HFFc6 (cell line): ENCODE data around the gene ULK2. TPM values are rescaled to one million over a fixed set of nuclear protein-coding genes. Genes with fewer than 3 reads are reported as not detected.
"Not testable (repeated sequence)": the region's sequence is repeated elsewhere in the genome, so short reads cannot be mapped to it uniquely, and the experiment has no call there.

ENCODE experiments used
- DNase-seq: peaks from one replicate; pipeline ENCODE4 v3.0.0-alpha.2; 2018
- H3K27ac Mint-ChIP-seq: 2 replicates; pipeline ENCODE4 v1.8.0; 2020; ENCODE audit warnings: mild to moderate bottlenecking, mixed read lengths
- H3K27me3 Mint-ChIP-seq: 2 replicates; pipeline ENCODE4 v1.8.0; 2021; ENCODE audit warnings: mild to moderate bottlenecking, moderate library complexity, mixed read lengths; ENCODE audit not compliant: insufficient read depth
- H3K36me3 Mint-ChIP-seq: 2 replicates; pipeline ENCODE4 v1.8.0; 2021; ENCODE audit warnings: low read depth, mixed read lengths
- H3K4me1 Mint-ChIP-seq: 2 replicates; pipeline ENCODE4 v1.8.0; 2020; ENCODE audit warnings: low read depth, mixed read lengths
- H3K4me3 Mint-ChIP-seq: 2 replicates; pipeline ENCODE4 v1.8.0; 2020; ENCODE audit warnings: mild to moderate bottlenecking, moderate library complexity, mixed read lengths
- H3K9me3 Mint-ChIP-seq: 2 replicates; pipeline ENCODE4 v1.8.0; 2020; ENCODE audit warnings: mild to moderate bottlenecking, mixed read lengths
- total RNA-seq, 6 experiments: library from RNA; stranded (reverse); fragmentation: NEBNext Ultra II Directional; extraction: Animal tissue kit (Norgen Biotek cat#: 25700); gene quantifications; 2 replicates in 1 of 6; 3 replicates in 5 of 6; pipeline ENCODE4 v1.2.3, GENCODE V29; 2021
- TF ChIP-seq, protein P1 (sequence below): fragments of 200-600 bp; sonication (generic); IDR thresholded peaks from 2 replicates; pipeline ENCODE4 v1.5.0; 2021; ENCODE audit warnings: antibody characterized with exemption, mild to moderate bottlenecking

Gene ULK2
- total RNA-seq, 6 experiments from 2014 or later = 4.2 to 10.4 (median 6.3) TPM

DNA sequence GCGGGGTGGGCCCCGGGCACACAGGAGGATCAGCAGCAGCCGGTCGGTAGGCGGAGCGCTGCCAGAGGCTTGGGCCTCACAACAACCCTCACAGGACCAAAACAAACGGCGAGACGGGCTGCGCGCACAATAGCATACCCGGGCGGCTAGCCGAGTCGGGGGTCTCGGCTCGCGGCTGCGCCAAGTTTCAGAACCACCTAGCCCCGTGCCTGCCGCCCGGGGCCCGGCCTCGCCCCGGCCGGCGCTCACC lies 732 bp downstream of the ULK2 start:
- Mint-ChIP-seq H3K4me1 (peaks cover 7% of the 10 kb centered on the region; the same call in 1 of the 2 replicates), H3K36me3 (no peaks in the 10 kb centered on the region), H3K9me3 (no peaks in the 10 kb centered on the region), H3K4me3 (peak overlapping the region; percentile 89), H3K27ac (peak overlapping the region; percentile 51), H3K27me3 (no peaks in the 10 kb centered on the region)
- TF ChIP-seq, protein P1, sequence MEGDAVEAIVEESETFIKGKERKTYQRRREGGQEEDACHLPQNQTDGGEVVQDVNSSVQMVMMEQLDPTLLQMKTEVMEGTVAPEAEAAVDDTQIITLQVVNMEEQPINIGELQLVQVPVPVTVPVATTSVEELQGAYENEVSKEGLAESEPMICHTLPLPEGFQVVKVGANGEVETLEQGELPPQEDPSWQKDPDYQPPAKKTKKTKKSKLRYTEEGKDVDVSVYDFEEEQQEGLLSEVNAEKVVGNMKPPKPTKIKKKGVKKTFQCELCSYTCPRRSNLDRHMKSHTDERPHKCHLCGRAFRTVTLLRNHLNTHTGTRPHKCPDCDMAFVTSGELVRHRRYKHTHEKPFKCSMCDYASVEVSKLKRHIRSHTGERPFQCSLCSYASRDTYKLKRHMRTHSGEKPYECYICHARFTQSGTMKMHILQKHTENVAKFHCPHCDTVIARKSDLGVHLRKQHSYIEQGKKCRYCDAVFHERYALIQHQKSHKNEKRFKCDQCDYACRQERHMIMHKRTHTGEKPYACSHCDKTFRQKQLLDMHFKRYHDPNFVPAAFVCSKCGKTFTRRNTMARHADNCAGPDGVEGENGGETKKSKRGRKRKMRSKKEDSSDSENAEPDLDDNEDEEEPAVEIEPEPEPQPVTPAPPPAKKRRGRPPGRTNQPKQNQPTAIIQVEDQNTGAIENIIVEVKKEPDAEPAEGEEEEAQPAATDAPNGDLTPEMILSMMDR = peak; percentile 62; the same call in 1 of the 2 replicates
- peak; percentile 27 for DNase-seq

DNA sequence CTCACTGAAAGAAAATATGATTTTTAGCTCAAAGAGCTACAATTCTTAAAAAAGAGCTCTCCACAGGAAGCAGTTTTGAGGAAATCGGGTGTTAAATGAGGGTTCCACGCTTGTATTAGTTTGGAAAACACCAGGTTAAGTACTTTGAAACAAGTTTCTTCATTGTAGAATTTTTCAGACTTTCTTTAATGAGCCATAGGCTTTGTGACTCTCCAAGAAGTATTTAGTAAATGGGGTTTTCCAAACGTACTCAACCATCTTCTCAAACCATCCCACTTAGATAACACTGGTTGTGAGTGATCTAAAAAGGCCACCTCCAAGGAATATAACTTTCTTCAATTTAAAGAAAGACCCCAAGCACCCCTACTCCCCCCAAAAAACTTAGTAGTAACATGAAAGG lies 2.7 kb downstream of the ULK2 start:
- Mint-ChIP-seq H3K9me3 (no peaks in the 10 kb centered on the region), H3K4me3 (no peak overlapping the region), H3K4me1 (peaks cover 7% of the 10 kb centered on the region; the same call in 1 of the 2 replicates), H3K36me3 (no peaks in the 10 kb centered on the region), H3K27me3 (no peaks in the 10 kb centered on the region), H3K27ac (no peak overlapping the region)
- TF ChIP-seq, protein P1 = no peak
- no peak for DNase-seq

DNA sequence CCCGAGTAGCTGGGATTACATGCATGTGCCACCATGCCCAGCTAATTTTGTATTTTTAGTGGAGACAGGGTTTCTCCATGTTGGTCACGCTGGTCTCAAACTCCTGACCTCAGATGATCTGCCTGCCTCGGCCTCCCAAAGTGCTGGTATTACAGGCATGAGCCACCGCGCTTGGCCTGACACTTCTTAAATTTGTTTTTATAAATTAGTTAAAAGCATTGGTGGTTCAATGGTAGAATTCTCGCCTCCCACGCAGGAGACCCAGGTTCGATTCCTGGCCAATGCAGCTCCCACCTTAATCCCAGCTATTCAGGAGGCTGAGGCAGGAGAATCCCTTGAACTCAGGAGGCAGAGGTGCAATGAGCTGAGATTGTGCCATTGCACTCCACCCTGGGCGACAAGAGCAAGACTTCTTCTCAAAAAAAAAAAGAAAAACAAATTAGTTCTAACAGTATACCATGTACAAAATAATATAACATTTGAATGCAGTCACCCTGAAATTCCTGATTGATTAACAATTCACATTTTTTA lies 7.0 kb downstream of the ULK2 start:
- H3K9me3 Mint-ChIP-seq, H3K27ac Mint-ChIP-seq, H3K36me3 Mint-ChIP-seq, H3K27me3 Mint-ChIP-seq, DNase-seq, H3K4me1 Mint-ChIP-seq, H3K4me3 Mint-ChIP-seq: not testable (repeated sequence)

GRCh38 chr17:19857640-19858039 lies 10.1 kb downstream of the ULK2 start:
- Mint-ChIP-seq H3K4me3 (no peak overlapping the region), H3K27ac (no peak overlapping the region)

GRCh38 chr17:19833914-19834313 lies 33.8 kb downstream of the ULK2 start:
- peaks cover 16% of the 10 kb centered on the region; the same call in 1 of the 2 replicates for H3K36me3 Mint-ChIP-seq
- no peaks in the 10 kb centered on the region for H3K9me3 Mint-ChIP-seq
- no peak overlapping the region for H3K27ac Mint-ChIP-seq
- TF ChIP-seq, protein P1 = no peak
- H3K27me3 Mint-ChIP-seq = no peaks in the 10 kb centered on the region
- no peak for DNase-seq
- H3K4me3 Mint-ChIP-seq = no peak overlapping the region
- no peaks in the 10 kb centered on the region for H3K4me1 Mint-ChIP-seq

More at GRCh38 chr17:19857640-19858039, 10.1 kb downstream of the ULK2 start:
- TF ChIP-seq, protein P1 = no peak
- no peaks in the 10 kb centered on the region for H3K4me1 Mint-ChIP-seq
- no peaks in the 10 kb centered on the region for H3K27me3 Mint-ChIP-seq
- no peaks in the 10 kb centered on the region for H3K9me3 Mint-ChIP-seq
- H3K36me3 Mint-ChIP-seq = no peaks in the 10 kb centered on the region
- DNase-seq = no peak

DNA sequence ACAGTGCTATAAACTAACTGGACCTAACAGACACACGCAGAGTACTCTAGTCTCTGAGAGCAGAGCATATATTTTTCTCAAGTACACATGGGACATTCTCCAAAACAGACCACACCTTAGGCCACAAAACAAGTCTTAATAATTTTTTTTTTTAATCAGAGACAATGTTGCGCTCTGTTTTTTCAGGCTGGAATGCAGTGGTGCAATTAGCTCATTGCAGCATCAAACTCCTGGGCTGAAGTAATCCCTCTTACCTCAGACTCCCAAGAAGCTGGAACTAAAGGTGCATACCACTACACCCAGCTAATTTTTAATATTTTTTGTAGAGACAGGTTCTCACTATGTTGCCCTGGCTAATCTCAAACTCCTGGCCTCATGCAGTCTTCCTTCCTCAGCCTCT lies 37.7 kb downstream of the ULK2 start:
- DNase-seq = no peak
- peaks cover 16% of the 10 kb centered on the region; the same call in 1 of the 2 replicates for H3K36me3 Mint-ChIP-seq

More for the DNA sequence above, 37.7 kb downstream of the ULK2 start:
- no peaks in the 10 kb centered on the region for H3K9me3 Mint-ChIP-seq
- no peak overlapping the region for H3K27ac Mint-ChIP-seq
- no peaks in the 10 kb centered on the region for H3K4me1 Mint-ChIP-seq
- TF ChIP-seq, protein P1 = no peak
- H3K27me3 Mint-ChIP-seq = no peaks in the 10 kb centered on the region
- H3K4me3 Mint-ChIP-seq = no peak overlapping the region
